Skeletal muscle tissue (tissue), 4 donors: ENCODE data around the gene AGRN. TPM values are rescaled to one million over a fixed set of nuclear protein-coding genes. Genes with fewer than 3 reads are reported as not detected.

ENCODE experiments used
- H3K27ac ChIP-seq: one replicate; pipeline ENCODE4 v1.7.0; 2013; ENCODE audit warnings: mild to moderate bottlenecking, low read depth, low read length, inconsistent platforms
- H3K27me3 ChIP-seq, 3 donors: one replicate each; pipeline ENCODE4 v1.7.0; 2013; ENCODE audit warnings: low read length in 3 of 3; ENCODE audit not compliant: control insufficient read depth in 3 of 3, insufficient read depth in 3 of 3
- H3K36me3 ChIP-seq, 3 donors: one replicate each; pipeline ENCODE4 v1.7.0; 2013; ENCODE audit warnings: low read length in 3 of 3; ENCODE audit not compliant: control insufficient read depth in 3 of 3, insufficient read depth in 3 of 3
- H3K4me1 ChIP-seq, 3 donors: one replicate each; pipeline ENCODE4 v1.7.0; 2013; ENCODE audit warnings: low read length in 3 of 3, mild to moderate bottlenecking in 3 of 3; ENCODE audit not compliant: control insufficient read depth in 3 of 3, insufficient read depth in 3 of 3
- H3K4me3 ChIP-seq, 3 donors: one replicate each; pipeline ENCODE4 v1.7.0; 2013; ENCODE audit warnings: low read length in 3 of 3
- H3K9ac ChIP-seq, 3 donors: one replicate each; pipeline ENCODE4 v1.7.0; 2013; ENCODE audit warnings: low read length in 3 of 3, mild to moderate bottlenecking in 3 of 3, moderate library complexity in 2 of 3, low read depth in 1 of 3
- H3K9me3 ChIP-seq, 3 donors: one replicate each; pipeline ENCODE4 v1.7.0; 2013; ENCODE audit warnings: low read length in 3 of 3; ENCODE audit not compliant: control insufficient read depth in 3 of 3
- total RNA-seq: library from RNA; depleted of rRNA; stranded (reverse); fragments of >200 nt; gene quantifications from one replicate; pipeline ENCODE4 v1.2.3, GENCODE V29; 2014
- donor health status: Osteomylitis.

Gene AGRN
- 14.6 TPM for total RNA-seq

- no peak within 1 kb of the TSS for H3K27ac ChIP-seq
- peaks cover 10 to 18% (median 16%) of the 10 kb centered on the region in 3 donors for H3K27me3 ChIP-seq
- H3K9me3 ChIP-seq, result no peaks in the 10 kb centered on the region
- peaks cover 2 to 13% (median 10%) of the 10 kb centered on the region in 3 donors for H3K4me1 ChIP-seq
- no peaks in the 10 kb centered on the region for H3K36me3 ChIP-seq
- peak within 1 kb of the TSS; percentile 51 to 71 (median 68) for H3K4me3 ChIP-seq
- H3K9ac ChIP-seq, result peak within 1 kb of the TSS in 1 of 3 donors; percentile 71
These were observed at the start of gene AGRN for GRCh38 chr1:1020000-1020404. Gene AGRN (plus strand): TSS chr1:1020120. CDS start chr1:1020173, 53 bp downstream.

GRCh38 chr1:970242-970972 lies 49.5 kb upstream of the AGRN start:
- Histone ChIP-seq H3K9me3 (no peaks in the 10 kb centered on the region), H3K4me3 (no peak overlapping the region), H3K9ac (no peak overlapping the region), H3K27ac (no peak overlapping the region), H3K4me1 (peaks cover 7 to 47% (median 41%) of the 10 kb centered on the region in 3 donors), H3K27me3 (peaks cover 53 to 71% (median 56%) of the 10 kb centered on the region in 3 donors), H3K36me3 (peaks cover 0 to 1% (median 0%) of the 10 kb centered on the region in 3 donors)

DNA sequence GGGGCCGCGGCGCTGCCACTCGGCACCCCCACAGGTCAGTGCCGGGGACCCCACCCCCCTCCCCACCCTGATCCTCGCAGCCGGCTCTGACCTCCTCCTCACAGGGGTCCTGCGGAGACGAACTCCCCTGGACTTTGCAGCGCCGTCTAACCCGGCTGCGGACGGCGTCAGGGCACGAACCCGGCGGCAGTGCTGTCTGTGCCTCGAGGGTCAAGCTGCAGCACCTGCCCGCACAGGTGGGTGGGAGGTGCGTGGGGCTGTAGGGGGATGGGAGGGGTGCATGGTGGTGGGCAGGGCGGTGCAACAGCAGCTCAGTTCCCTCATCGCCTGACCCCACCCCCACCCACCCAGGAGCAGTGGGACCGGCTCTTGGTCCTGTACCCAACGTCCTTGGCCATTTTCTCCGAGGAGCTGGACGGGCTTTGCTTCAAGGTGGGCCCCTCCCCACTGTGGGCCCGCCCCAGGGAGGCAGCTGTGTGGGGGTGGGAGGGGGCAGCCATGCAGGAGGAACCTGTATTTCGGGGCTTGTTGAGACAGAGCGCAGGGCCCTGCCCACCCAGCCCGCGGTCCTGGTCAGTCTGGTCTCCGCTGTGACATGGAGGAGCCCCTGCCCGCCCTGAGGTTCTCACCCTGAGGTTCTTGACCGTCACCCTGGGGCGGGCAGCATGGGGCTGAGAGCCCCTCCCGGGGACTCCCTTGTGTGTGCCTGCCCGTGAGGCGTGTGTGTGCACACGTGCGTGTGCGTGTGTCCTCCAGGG lies 48.8 kb upstream of the AGRN start:
- no peaks in the 10 kb centered on the region for H3K36me3 ChIP-seq
- H3K9me3 ChIP-seq, result no peaks in the 10 kb centered on the region
- H3K4me1 ChIP-seq, result peaks cover 6 to 47% (median 40%) of the 10 kb centered on the region in 3 donors
- peak overlapping the region in 1 of 3 donors; percentile 33 for H3K9ac ChIP-seq
- H3K27me3 ChIP-seq, result peaks cover 48 to 65% (median 61%) of the 10 kb centered on the region in 3 donors
- H3K4me3 ChIP-seq, result no peak overlapping the region
- H3K27ac ChIP-seq, result no peak overlapping the region

- no peaks in the 10 kb centered on the region for H3K36me3 ChIP-seq
- peak overlapping the region in 1 of 3 donors; percentile 33 for H3K9ac ChIP-seq
- H3K27me3 ChIP-seq, result peaks cover 45 to 63% (median 59%) of the 10 kb centered on the region in 3 donors
- no peak overlapping the region for H3K27ac ChIP-seq
- H3K4me1 ChIP-seq, result peaks cover 2 to 41% (median 35%) of the 10 kb centered on the region in 3 donors
- H3K9me3 ChIP-seq, result no peaks in the 10 kb centered on the region
- H3K4me3 ChIP-seq, result no peak overlapping the region
These were observed 48.0 kb upstream of the AGRN start for GRCh38 chr1:971751-972506.

- no peaks in the 10 kb centered on the region for H3K9me3 ChIP-seq
- H3K36me3 ChIP-seq, result no peaks in the 10 kb centered on the region
- H3K9ac ChIP-seq, result peak overlapping the region; percentile 6 to 70 (median 43)
- peaks cover 0 to 34% (median 30%) of the 10 kb centered on the region in 3 donors for H3K4me1 ChIP-seq
- H3K27me3 ChIP-seq, result peaks cover 37 to 54% (median 51%) of the 10 kb centered on the region in 3 donors
- peak overlapping the region in 1 of 3 donors; percentile 29 for H3K4me3 ChIP-seq
- no peak overlapping the region for H3K27ac ChIP-seq
These were observed 47.0 kb upstream of the AGRN start for GRCh38 chr1:972726-973458.

DNA sequence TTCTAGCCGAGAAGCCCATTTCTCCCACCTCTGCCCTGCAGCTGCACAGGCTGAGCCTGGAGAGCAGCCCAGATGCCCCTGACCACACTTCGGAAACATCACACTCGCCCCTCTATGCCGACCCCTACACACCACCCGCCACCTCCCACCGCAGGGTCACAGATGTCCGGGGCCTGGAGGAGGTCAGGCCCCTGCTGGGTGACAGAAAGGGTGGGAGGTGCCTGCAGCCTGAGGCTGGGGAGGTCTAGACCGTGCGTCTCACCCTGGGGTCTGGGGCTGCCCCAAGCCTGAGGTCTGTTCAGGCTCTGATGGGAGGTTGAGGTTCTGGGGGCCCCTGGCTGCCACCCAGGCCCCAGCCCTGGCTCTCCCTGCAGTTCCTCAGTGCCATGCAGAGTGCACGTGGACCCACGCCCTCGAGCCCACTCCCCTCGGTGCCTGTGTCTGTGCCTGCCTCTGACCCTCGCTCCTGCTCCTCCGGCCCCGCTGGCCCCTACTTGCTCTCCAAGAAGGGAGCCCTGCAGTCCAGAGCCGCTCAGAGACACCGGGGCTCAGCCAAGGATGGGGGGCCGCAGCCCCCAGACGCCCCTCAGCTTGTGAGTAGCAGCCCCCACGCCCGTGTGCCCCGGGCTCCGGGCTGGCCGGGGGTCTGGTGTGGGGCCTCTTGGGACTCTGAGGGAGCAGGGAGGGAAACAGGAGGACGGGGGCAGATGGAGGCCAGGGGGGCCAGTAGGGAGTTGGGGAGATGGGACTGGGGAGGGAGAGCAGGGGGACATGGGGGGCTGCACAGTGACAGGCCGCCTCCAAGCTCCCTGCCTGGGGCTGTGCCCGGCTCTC lies 46.2 kb upstream of the AGRN start:
- peaks cover 30 to 51% (median 43%) of the 10 kb centered on the region in 3 donors for H3K27me3 ChIP-seq
- no peak overlapping the region for H3K4me3 ChIP-seq
- peaks cover 5 to 42% (median 31%) of the 10 kb centered on the region in 3 donors for H3K4me1 ChIP-seq
- H3K9me3 ChIP-seq, result no peaks in the 10 kb centered on the region
- H3K9ac ChIP-seq, result peak overlapping the region; percentile 6 to 70 (median 43)
- peaks cover 0 to 7% (median 0%) of the 10 kb centered on the region in 3 donors for H3K36me3 ChIP-seq
- H3K27ac ChIP-seq, result no peak overlapping the region

DNA sequence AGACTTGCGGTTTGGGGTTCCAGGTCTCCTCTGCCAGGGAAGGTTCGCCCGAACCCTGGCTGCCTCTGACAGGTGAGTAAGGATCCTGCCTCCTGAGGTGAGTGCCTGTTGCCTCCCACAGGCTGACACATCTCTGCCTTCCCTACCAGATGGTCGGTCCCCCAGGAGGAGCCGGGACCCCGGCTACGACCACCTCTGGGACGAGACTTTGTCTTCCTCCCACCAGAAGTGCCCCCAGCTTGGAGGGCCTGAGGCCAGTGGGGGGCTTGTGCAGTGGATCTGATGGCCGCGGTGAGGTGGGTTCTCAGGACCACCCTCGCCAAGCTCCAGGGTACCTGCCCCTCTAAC lies 45.7 kb upstream of the AGRN start:
- H3K9me3 ChIP-seq, result no peaks in the 10 kb centered on the region
- peaks cover 0 to 13% (median 0%) of the 10 kb centered on the region in 3 donors for H3K36me3 ChIP-seq
- peaks cover 9 to 48% (median 31%) of the 10 kb centered on the region in 3 donors for H3K4me1 ChIP-seq
- no peak overlapping the region for H3K27ac ChIP-seq
- no peak overlapping the region for H3K4me3 ChIP-seq
- no peak overlapping the region for H3K9ac ChIP-seq
- peaks cover 24 to 49% (median 37%) of the 10 kb centered on the region in 3 donors for H3K27me3 ChIP-seq

DNA sequence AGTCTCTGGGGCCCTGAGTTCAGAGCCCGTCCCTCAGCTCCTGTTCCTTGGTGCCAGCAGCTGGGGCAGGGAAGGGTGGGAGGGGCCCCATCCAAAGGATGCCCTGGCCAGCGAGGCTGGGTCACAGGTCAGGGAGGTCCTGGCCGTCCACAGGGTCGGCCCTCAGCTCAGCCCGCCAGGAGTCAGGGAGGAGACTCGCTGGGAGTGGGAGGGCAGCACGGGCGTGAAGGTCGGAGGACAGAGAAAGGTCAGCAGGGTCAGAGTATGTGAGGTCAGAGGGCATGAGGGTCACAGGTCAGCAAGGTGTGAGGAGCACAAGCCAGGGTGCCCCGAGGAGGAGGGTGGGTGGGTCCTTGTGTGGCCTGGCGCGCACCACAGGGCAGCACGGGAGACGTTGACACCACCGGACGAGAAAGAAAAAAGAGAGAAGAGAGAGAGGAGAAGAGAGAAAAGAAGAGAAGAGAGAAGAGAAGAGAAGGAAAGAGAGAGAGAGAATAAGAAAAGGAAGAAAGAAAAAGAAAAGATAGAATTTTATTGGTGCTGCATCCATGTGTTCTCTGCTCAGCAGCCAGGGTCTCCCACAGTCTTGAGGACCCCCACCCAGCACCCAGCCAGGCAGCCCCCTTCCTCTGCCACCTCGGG lies 45.1 kb upstream of the AGRN start:
- Histone ChIP-seq H3K27me3 (peaks cover 18 to 43% (median 31%) of the 10 kb centered on the region in 3 donors), H3K36me3 (peaks cover 3 to 18% (median 4%) of the 10 kb centered on the region in 3 donors), H3K9ac (no peak overlapping the region), H3K27ac (no peak overlapping the region), H3K4me1 (peaks cover 15 to 53% (median 31%) of the 10 kb centered on the region in 3 donors), H3K4me3 (no peak overlapping the region), H3K9me3 (no peaks in the 10 kb centered on the region)
